Right atrium auricular region (tissue), 2 donors: ENCODE measurements around the gene ACVR2B. TPM values are rescaled to one million over a fixed set of nuclear protein-coding genes. Genes with fewer than 3 reads are reported as not detected.
"Not testable (repeated sequence)": the region's sequence is repeated elsewhere in the genome, so short reads cannot be mapped to it uniquely, and the experiment has no call there.

Source experiments
- DNase-seq: peaks from one replicate; pipeline ENCODE4 v3.0.0-alpha.2; 2019; ENCODE audit warnings: low spot score
- H3K27ac ChIP-seq, 2 donors: fragments of 200-600 bp; sonication (generic); 1 replicate in 1 of 2; 2 replicates in 1 of 2; pipeline ENCODE4 v1.5.1; 2016 to 2019
- H3K27me3 ChIP-seq, 2 donors: fragments of 200-600 bp; sonication (generic); one replicate each; pipeline versions ENCODE4 v1.5.1 to v1.6.0; 2017 to 2019
- H3K36me3 ChIP-seq: fragments of 200-600 bp; sonication (generic); one replicate; pipeline ENCODE4 v1.5.1; 2016
- H3K4me1 ChIP-seq, 2 donors: fragments of 200-600 bp; sonication (generic); one replicate each; pipeline versions ENCODE4 v1.5.1 to v1.6.0; 2017 to 2019
- H3K4me3 ChIP-seq, 2 donors: fragments of 200-600 bp; sonication (generic); 1 replicate in 1 of 2; 2 replicates in 1 of 2; pipeline ENCODE4 v1.5.1; 2017 to 2019; ENCODE audit warnings: mild to moderate bottlenecking in 1 of 2, moderate library complexity in 1 of 2
- H3K9me3 ChIP-seq, 2 donors: fragments of 200-600 bp; sonication (generic); one replicate each; pipeline ENCODE4 v1.5.1; 2019
- total RNA-seq, 2 donors: library from RNA; depleted of rRNA; stranded (reverse); fragments of >200 nt; gene quantifications; one replicate each; pipeline ENCODE4 v1.1.0, GENCODE V29; 2016
- TF ChIP-seq, protein P1 (sequence below), 2 donors: fragments of 200-600 bp; sonication (generic); IDR thresholded peaks; one replicate each; pipeline ENCODE4 v1.5.1; 2019; ENCODE audit warnings: antibody characterized with exemption in 2 of 2

Gene ACVR2B
- total RNA-seq, 2 donors from 2014 or later: 3.9 to 6.0 TPM

DNA sequence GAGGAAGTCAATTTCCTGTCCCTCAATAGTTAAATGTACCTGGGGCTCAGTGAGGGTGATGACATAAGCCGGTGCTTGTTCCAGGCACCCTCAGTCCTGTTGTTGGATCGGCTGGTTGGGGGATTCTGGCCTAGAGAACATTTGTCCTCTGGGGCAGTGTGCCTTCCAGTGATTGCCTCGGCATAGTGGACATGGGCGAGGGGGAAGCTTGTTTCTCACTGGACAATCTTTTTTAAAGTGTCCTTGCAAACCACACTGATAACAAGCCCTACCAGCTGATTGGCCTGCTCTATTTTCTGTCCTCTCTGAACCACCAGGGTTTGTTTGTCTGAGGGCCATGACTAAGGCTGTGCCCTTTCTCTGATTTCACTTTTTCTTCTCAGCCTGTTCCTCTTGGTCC is 10.5 kb upstream of the ACVR2B start:
- H3K27ac ChIP-seq: not testable (repeated sequence)

DNA sequence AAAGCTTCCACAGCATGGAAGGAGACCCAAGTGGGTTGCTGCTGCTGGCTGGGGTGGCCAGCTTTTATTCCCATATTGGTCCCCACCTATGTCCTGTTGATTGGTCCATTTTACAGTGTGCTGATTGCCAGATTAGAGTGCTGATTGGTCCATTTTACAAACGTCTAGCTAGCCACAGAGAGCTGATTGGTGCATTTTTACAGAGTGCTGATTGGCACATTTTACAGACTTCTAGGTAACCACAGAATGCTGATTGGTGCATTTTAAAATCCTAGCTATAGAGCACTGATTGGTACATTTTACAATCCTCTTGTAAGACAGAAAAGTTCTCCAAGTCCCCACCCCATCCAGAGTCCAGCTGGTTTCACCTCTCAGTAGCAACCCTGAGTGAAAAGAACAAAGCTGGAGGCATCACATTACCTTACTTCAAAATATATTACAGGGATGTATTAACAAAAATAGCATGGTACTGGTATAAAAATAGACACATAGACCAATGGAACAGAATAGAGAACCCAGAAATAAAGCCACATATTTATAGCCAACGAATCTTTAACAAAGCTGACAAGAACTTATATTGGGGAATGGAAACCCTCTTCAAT is 7.5 kb upstream of the ACVR2B start:
- Histone ChIP-seq H3K9me3 (no peaks in the 10 kb centered on the region), H3K4me1 (no peaks in the 10 kb centered on the region), H3K27me3 (no peaks in the 10 kb centered on the region), H3K36me3 (no peaks in the 10 kb centered on the region), H3K27ac (no peak overlapping the region), H3K4me3 (no peak overlapping the region)
- DNase-seq: no peak
- TF ChIP-seq, protein P1, sequence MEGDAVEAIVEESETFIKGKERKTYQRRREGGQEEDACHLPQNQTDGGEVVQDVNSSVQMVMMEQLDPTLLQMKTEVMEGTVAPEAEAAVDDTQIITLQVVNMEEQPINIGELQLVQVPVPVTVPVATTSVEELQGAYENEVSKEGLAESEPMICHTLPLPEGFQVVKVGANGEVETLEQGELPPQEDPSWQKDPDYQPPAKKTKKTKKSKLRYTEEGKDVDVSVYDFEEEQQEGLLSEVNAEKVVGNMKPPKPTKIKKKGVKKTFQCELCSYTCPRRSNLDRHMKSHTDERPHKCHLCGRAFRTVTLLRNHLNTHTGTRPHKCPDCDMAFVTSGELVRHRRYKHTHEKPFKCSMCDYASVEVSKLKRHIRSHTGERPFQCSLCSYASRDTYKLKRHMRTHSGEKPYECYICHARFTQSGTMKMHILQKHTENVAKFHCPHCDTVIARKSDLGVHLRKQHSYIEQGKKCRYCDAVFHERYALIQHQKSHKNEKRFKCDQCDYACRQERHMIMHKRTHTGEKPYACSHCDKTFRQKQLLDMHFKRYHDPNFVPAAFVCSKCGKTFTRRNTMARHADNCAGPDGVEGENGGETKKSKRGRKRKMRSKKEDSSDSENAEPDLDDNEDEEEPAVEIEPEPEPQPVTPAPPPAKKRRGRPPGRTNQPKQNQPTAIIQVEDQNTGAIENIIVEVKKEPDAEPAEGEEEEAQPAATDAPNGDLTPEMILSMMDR (IDR thresholded peaks at IDR 0.05): no peak

More for the DNA sequence above, 10.5 kb upstream of the ACVR2B start:
- not testable (repeated sequence) for H3K4me3 ChIP-seq, H3K9me3 ChIP-seq, DNase-seq, H3K27me3 ChIP-seq, H3K4me1 ChIP-seq, H3K36me3 ChIP-seq

GRCh38 chr3:38446812-38447211 is 6.9 kb upstream of the ACVR2B start:
- DNase-seq: no peak
- H3K4me3 ChIP-seq: no peak overlapping the region
- H3K4me1 ChIP-seq: no peaks in the 10 kb centered on the region
- TF ChIP-seq, protein P1 (IDR thresholded peaks at IDR 0.05): no peak
- no peaks in the 10 kb centered on the region for H3K27me3 ChIP-seq
- H3K36me3 ChIP-seq: no peaks in the 10 kb centered on the region
- no peaks in the 10 kb centered on the region for H3K9me3 ChIP-seq
- H3K27ac ChIP-seq: no peak overlapping the region

DNA sequence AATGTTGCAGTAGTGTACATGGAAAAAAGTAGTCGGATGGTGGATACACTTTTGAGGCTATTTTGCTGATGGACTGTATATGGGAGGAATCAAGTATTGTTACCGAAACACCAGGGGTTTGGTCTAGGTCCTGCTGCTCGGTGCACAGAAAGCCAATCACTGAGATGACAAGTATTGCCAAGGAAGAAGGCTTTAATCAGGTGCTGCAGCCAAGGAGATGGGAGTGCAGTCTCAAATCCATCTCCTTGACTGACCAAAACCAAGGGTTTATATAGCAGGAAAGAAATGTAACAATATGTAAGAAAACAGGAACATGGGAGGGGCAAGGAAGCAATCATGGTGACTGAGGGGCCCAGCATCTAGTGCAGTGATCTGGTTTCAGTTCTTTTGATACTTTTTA is 2.8 kb upstream of the ACVR2B start:
- Histone ChIP-seq H3K4me3 (no peak overlapping the region), H3K36me3 (no peaks in the 10 kb centered on the region), H3K4me1 (peaks cover 0 to 13% of the 10 kb centered on the region in 2 donors), H3K27me3 (no peaks in the 10 kb centered on the region), H3K27ac (no peak overlapping the region), H3K9me3 (no peaks in the 10 kb centered on the region)
- TF ChIP-seq, protein P1 (IDR thresholded peaks at IDR 0.05): no peak
- DNase-seq: no peak

DNA sequence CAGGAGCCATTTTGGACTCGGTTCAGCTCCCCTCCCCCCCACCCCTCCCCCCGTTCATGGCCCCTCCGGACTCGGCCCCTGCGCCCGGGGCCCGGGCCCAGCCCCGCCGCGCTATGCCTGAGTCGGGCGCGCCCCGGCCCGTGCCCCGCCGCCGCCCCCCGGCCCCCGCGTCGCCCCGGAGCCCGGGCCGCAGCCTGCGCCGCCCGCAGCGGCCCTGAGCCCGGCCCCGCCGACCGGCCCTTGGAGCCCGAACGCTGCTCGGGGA is 155 bp downstream of the ACVR2B start:
- no peak for DNase-seq
- Histone ChIP-seq H3K36me3 (no peaks in the 10 kb centered on the region), H3K4me3 (peak overlapping the region; percentile 73 to 77), H3K27me3 (no peaks in the 10 kb centered on the region), H3K27ac (peak overlapping the region; percentile 72 to 80), H3K9me3 (no peaks in the 10 kb centered on the region), H3K4me1 (peaks cover 0 to 33% of the 10 kb centered on the region in 2 donors)
- TF ChIP-seq, protein P1 (IDR thresholded peaks at IDR 0.05): no peak

GRCh38 chr3:38454178-38454883 is 641 bp downstream of the ACVR2B start:
- TF ChIP-seq, protein P1 (IDR thresholded peaks at IDR 0.05): no peak
- Histone ChIP-seq H3K36me3 (no peaks in the 10 kb centered on the region), H3K4me1 (peaks cover 0 to 38% of the 10 kb centered on the region in 2 donors), H3K4me3 (peak overlapping the region; percentile 73 to 77), H3K27me3 (no peaks in the 10 kb centered on the region), H3K27ac (peak overlapping the region; percentile 72 to 80), H3K9me3 (no peaks in the 10 kb centered on the region)
- DNase-seq: no peak
